ENCODE data around the gene CDK19. TPM values are rescaled to one million over a fixed set of nuclear protein-coding genes. Genes with fewer than 3 reads are reported as not detected.

CDK19 gene
- total and polyA plus RNA-seq, 2 experiments from 2014 or later = 7.7 to 10.1 TPM

- no peak for TF ChIP-seq REST (IDR thresholded peaks at IDR 0.05; ENCODE audit: unreplicated experiment)
- TF ChIP-seq CREB1 (CRISPR knock-in tag; IDR thresholded peaks at IDR 0.05; ENCODE audit: low read depth) = no peak
- TF ChIP-seq ETS1 (IDR thresholded peaks at IDR 0.05) = no peak
- TF ChIP-seq EZH2 (IDR thresholded peaks at IDR 0.05; ENCODE audit: low read depth, unreplicated experiment) = no peak
These were observed 133.5 kb downstream of the CDK19 start (continued) for GRCh38 chr6:110681543-110682459.

GRCh38 chr6:110676396-110676795 lies 138.9 kb downstream of the CDK19 start:
- ATAC-seq = no peak

More at GRCh38 chr6:110676396-110676795, 138.9 kb downstream of the CDK19 start:
- DNase-seq (ENCODE audit: low spot score) = no peak
- Histone ChIP-seq H3K4me3 (no peak overlapping the region), H3K9me2 (ENCODE audit: insufficient read depth) (no peaks in the 10 kb centered on the region), H4K20me1 (replicated peaks; ENCODE audit: insufficient read depth) (no peaks in the 10 kb centered on the region), H2AFZ (no peak overlapping the region), H3K4me1 (ENCODE audit: insufficient read depth) (no peaks in the 10 kb centered on the region), H3K36me3 (ENCODE audit: insufficient read depth) (no peaks in the 10 kb centered on the region), H3K79me2 (replicated peaks; ENCODE audit: insufficient read depth) (no peaks in the 10 kb centered on the region), H3K4me2 (no peak overlapping the region), H3K27ac (ENCODE audit: low read depth) (no peak overlapping the region), H3K27me3 (ENCODE audit: insufficient read depth) (no peaks in the 10 kb centered on the region), H3F3A (replicated peaks; ENCODE audit: low read depth) (no peaks in the 10 kb centered on the region)
- H3K27me3 Mint-ChIP-seq (ENCODE audit: insufficient read depth, low read depth, poor library complexity) = no peaks in the 10 kb centered on the region
- no peaks in the 10 kb centered on the region for H3K36me3 Mint-ChIP-seq (ENCODE audit: low read depth)
- H3K27ac Mint-ChIP-seq = no peak overlapping the region
- no peak overlapping the region for H3K4me3 Mint-ChIP-seq
- no peak for TF ChIP-seq JUNB (IDR thresholded peaks at IDR 0.05; ENCODE audit: unreplicated experiment)
- TF ChIP-seq ZNF331 (CRISPR knock-in tag; IDR thresholded peaks at IDR 0.05; ENCODE audit: low read depth) = no peak
- TF ChIP-seq STAT1 (IDR thresholded peaks at IDR 0.05; ENCODE audit: unreplicated experiment) = no peak
- TF ChIP-seq EZH2 (IDR thresholded peaks at IDR 0.05; ENCODE audit: low read depth, unreplicated experiment) = no peak
- no peak for TF ChIP-seq POLR2AphosphoS5 (IDR thresholded peaks at IDR 0.05; ENCODE audit: low read depth)
- no peak for TF ChIP-seq REST (IDR thresholded peaks at IDR 0.05; ENCODE audit: unreplicated experiment)
- no peak for TF ChIP-seq ZNF114 (CRISPR knock-in tag; IDR thresholded peaks at IDR 0.05)
- H3K4me1 Mint-ChIP-seq = no peaks in the 10 kb centered on the region
- H3K9me3 Mint-ChIP-seq = no peaks in the 10 kb centered on the region
